Stimulated activated effector memory CD8-positive, alpha-beta T cell treated with anti-CD3 and anti-CD28 coated beads, Interleukin-12 subunit alpha, Interleukin-12 subunit beta, amount 100 ng/mL, for 72 hours (primary cell): ENCODE measurements around the gene ODF2.
"Not testable (repeated sequence)": the region's sequence is repeated elsewhere in the genome, so short reads cannot be mapped to it uniquely, and the experiment has no call there.

Experiments
- ATAC-seq: fragments of 150-1000 bp; cut with Tn5 transposase; 2 replicates; pipeline ENCODE4 v1.10.0; 2021
- DNase-seq, 2 donors: peaks; one replicate each; pipeline ENCODE4 v3.0.0; 2021 to 2022; ENCODE audit warnings: low spot score in 2 of 2
- H3K27ac Mint-ChIP-seq: one replicate; pipeline ENCODE4 v1.8.0; 2022; ENCODE audit warnings: mild to moderate bottlenecking, mixed read lengths
- H3K36me3 Mint-ChIP-seq: one replicate; pipeline ENCODE4 v1.8.0; 2022; ENCODE audit warnings: mild to moderate bottlenecking, mixed read lengths
- H3K4me1 Mint-ChIP-seq: one replicate; pipeline ENCODE4 v1.8.0; 2022; ENCODE audit warnings: mixed read lengths
- H3K4me3 Mint-ChIP-seq: one replicate; pipeline ENCODE4 v1.8.0; 2022; ENCODE audit warnings: mild to moderate bottlenecking, mixed read lengths
- H3K9me3 Mint-ChIP-seq: one replicate; pipeline ENCODE4 v1.8.0; 2022; ENCODE audit warnings: mixed read lengths

The ODF2 gene

GRCh38 chr9:128455849-128456612, at the start of gene ODF2:
ODF2 (plus strand) TSS chr9:128456006; CDS start chr9:128456092, 86 bp downstream.
- H3K4me1 Mint-ChIP-seq = peaks cover 24% of the 10 kb centered on the region
- ATAC-seq (peak; percentile 93), DNase-seq (peak; percentile 93 to 99)
- H3K27ac Mint-ChIP-seq = peak within 1 kb of the TSS; percentile 95
- H3K4me3 Mint-ChIP-seq = peak within 1 kb of the TSS; percentile 91
- H3K9me3 Mint-ChIP-seq = no peaks in the 10 kb centered on the region
- H3K36me3 Mint-ChIP-seq = peaks cover 25% of the 10 kb centered on the region

- H3K9me3 Mint-ChIP-seq = no peaks in the 10 kb centered on the region
- H3K4me3 Mint-ChIP-seq = no peak overlapping the region
- H3K36me3 Mint-ChIP-seq = no peaks in the 10 kb centered on the region
- ATAC-seq (no peak), DNase-seq (no peak)
- no peak overlapping the region for H3K27ac Mint-ChIP-seq
- H3K4me1 Mint-ChIP-seq = no peaks in the 10 kb centered on the region
Measured at GRCh38 chr9:128406848-128407391, 48.9 kb upstream of the ODF2 start.

- H3K9me3 Mint-ChIP-seq = no peaks in the 10 kb centered on the region
- ATAC-seq = no peak
- no peak overlapping the region for H3K4me3 Mint-ChIP-seq
- DNase-seq = no peak
- no peaks in the 10 kb centered on the region for H3K36me3 Mint-ChIP-seq
- no peak overlapping the region for H3K27ac Mint-ChIP-seq
- H3K4me1 Mint-ChIP-seq = peaks cover 4% of the 10 kb centered on the region
Measured at GRCh38 chr9:128408963-128409431, 46.8 kb upstream of the ODF2 start.

GRCh38 chr9:128409450-128409849, 46.4 kb upstream of the ODF2 start:
- Mint-ChIP-seq H3K36me3 (no peaks in the 10 kb centered on the region), H3K9me3 (no peaks in the 10 kb centered on the region), H3K4me3 (no peak overlapping the region), H3K27ac (no peak overlapping the region), H3K4me1 (peaks cover 5% of the 10 kb centered on the region)
- ATAC-seq (no peak), DNase-seq (no peak)

- H3K4me3 Mint-ChIP-seq = no peak overlapping the region
- ATAC-seq = no peak
- no peaks in the 10 kb centered on the region for H3K9me3 Mint-ChIP-seq
- H3K36me3 Mint-ChIP-seq = no peaks in the 10 kb centered on the region
- H3K4me1 Mint-ChIP-seq = peaks cover 5% of the 10 kb centered on the region
- DNase-seq = no peak
- no peak overlapping the region for H3K27ac Mint-ChIP-seq
Measured at GRCh38 chr9:128409978-128410377, 45.8 kb upstream of the ODF2 start.

GRCh38 chr9:128411364-128412119, 44.3 kb upstream of the ODF2 start:
- peaks cover 9% of the 10 kb centered on the region for H3K4me1 Mint-ChIP-seq
- no peak overlapping the region for H3K4me3 Mint-ChIP-seq
- H3K9me3 Mint-ChIP-seq = no peaks in the 10 kb centered on the region
- ATAC-seq = no peak
- no peak for DNase-seq
- peak overlapping the region; percentile 24 for H3K27ac Mint-ChIP-seq
- no peaks in the 10 kb centered on the region for H3K36me3 Mint-ChIP-seq

GRCh38 chr9:128412120-128412790, 43.6 kb upstream of the ODF2 start:
- Mint-ChIP-seq H3K4me3 (no peak overlapping the region), H3K36me3 (no peaks in the 10 kb centered on the region), H3K27ac (no peak overlapping the region), H3K4me1 (peaks cover 12% of the 10 kb centered on the region), H3K9me3 (no peaks in the 10 kb centered on the region)
- ATAC-seq (peak; percentile 44), DNase-seq (peak; percentile 36 to 72)

GRCh38 chr9:128413728-128414127, 42.1 kb upstream of the ODF2 start:
- not testable (repeated sequence) for H3K27ac Mint-ChIP-seq, ATAC-seq, H3K36me3 Mint-ChIP-seq, H3K9me3 Mint-ChIP-seq, H3K4me3 Mint-ChIP-seq, DNase-seq
- H3K4me1 Mint-ChIP-seq = peaks cover 12% of the 10 kb centered on the region

GRCh38 chr9:128414461-128414860, 41.3 kb upstream of the ODF2 start:
- no peaks in the 10 kb centered on the region for H3K9me3 Mint-ChIP-seq
- no peak for DNase-seq
- no peak overlapping the region for H3K27ac Mint-ChIP-seq
- peaks cover 12% of the 10 kb centered on the region for H3K4me1 Mint-ChIP-seq
- no peak for ATAC-seq
- no peaks in the 10 kb centered on the region for H3K36me3 Mint-ChIP-seq
- H3K4me3 Mint-ChIP-seq = no peak overlapping the region

GRCh38 chr9:128415281-128415680, 40.5 kb upstream of the ODF2 start:
- no peak overlapping the region for H3K4me3 Mint-ChIP-seq
- H3K27ac Mint-ChIP-seq = no peak overlapping the region
- no peaks in the 10 kb centered on the region for H3K36me3 Mint-ChIP-seq
- H3K9me3 Mint-ChIP-seq = no peaks in the 10 kb centered on the region
- peaks cover 16% of the 10 kb centered on the region for H3K4me1 Mint-ChIP-seq
- DNase-seq = no peak
- ATAC-seq = no peak

GRCh38 chr9:128416014-128416413, 39.8 kb upstream of the ODF2 start:
- H3K27ac Mint-ChIP-seq = no peak overlapping the region
- H3K36me3 Mint-ChIP-seq = no peaks in the 10 kb centered on the region
- peaks cover 16% of the 10 kb centered on the region for H3K4me1 Mint-ChIP-seq

GRCh38 chr9:128416432-128417019, 39.3 kb upstream of the ODF2 start:
- DNase-seq = no peak
- peaks cover 16% of the 10 kb centered on the region for H3K4me1 Mint-ChIP-seq
- no peak for ATAC-seq
- H3K27ac Mint-ChIP-seq = no peak overlapping the region
- no peaks in the 10 kb centered on the region for H3K9me3 Mint-ChIP-seq
- no peak overlapping the region for H3K4me3 Mint-ChIP-seq
- no peaks in the 10 kb centered on the region for H3K36me3 Mint-ChIP-seq

More at GRCh38 chr9:128416014-128416413, 39.8 kb upstream of the ODF2 start:
- H3K4me3 Mint-ChIP-seq = no peak overlapping the region
- ATAC-seq = no peak
- no peak for DNase-seq
- H3K9me3 Mint-ChIP-seq = no peaks in the 10 kb centered on the region

GRCh38 chr9:128419061-128419925, 36.5 kb upstream of the ODF2 start:
- peaks cover 17% of the 10 kb centered on the region for H3K4me1 Mint-ChIP-seq
- H3K27ac Mint-ChIP-seq = peak overlapping the region; percentile 71
- ATAC-seq (peak; percentile 3), DNase-seq (peak in 1 of 2 donors; percentile 52)
- H3K36me3 Mint-ChIP-seq = no peaks in the 10 kb centered on the region
- H3K9me3 Mint-ChIP-seq = no peaks in the 10 kb centered on the region
- peak overlapping the region; percentile 76 for H3K4me3 Mint-ChIP-seq

GRCh38 chr9:128420060-128420650, 35.7 kb upstream of the ODF2 start:
- peak; percentile 76 to 86 for DNase-seq
- no peaks in the 10 kb centered on the region for H3K36me3 Mint-ChIP-seq
- peaks cover 17% of the 10 kb centered on the region for H3K4me1 Mint-ChIP-seq
- H3K4me3 Mint-ChIP-seq = peak overlapping the region; percentile 76
- no peaks in the 10 kb centered on the region for H3K9me3 Mint-ChIP-seq
- peak; percentile 89 for ATAC-seq
- H3K27ac Mint-ChIP-seq = peak overlapping the region; percentile 71
